GM18951 (cell line): Measurements from ENCODE around the gene CCL21.

Experiments used
- POLR2A ChIP-seq: IDR thresholded peaks from 4 replicates; pipeline ENCODE4 v1.6.1; 2011; ENCODE audit warnings: mild to moderate bottlenecking; ENCODE audit not compliant: insufficient read length, insufficient read depth; ENCODE audit errors: extremely low read depth
- in situ Hi-C: fragments of 300-500 bp; cut with MboI; formaldehyde crosslinking; loops from one replicate; pipeline ENCODE4 v1.12.0; 2022; ENCODE audit warnings: low sequenced_read_pairs, mixed read lengths, inconsistent platforms; ENCODE audit not compliant: unreplicated experiment

Gene CCL21

DNA sequence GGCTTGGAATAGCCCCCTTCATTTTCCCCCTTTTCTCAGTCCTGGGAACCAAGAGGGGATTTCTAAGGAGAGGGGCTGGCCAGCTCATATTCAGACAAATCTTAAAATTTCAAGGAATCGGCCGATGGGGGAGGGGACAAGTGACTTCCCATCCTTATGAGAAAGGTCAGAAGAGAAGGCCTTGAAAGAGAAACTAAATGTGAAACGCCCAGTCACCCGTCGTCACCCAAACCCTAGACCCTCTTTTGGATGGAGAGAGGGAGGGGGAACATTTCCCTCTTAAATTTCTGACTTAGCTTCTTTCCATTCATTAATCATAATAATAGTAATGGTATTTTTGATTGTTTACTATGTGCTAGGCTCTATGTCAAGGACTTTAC is 18.0 kb downstream of the CCL21 start:
- TF ChIP-seq POLR2A = no peak
- in situ Hi-C loops = no loop called here

GRCh38 chr9:34690983-34691935 is 18.7 kb downstream of the CCL21 start, which contains the start of gene CCL19:
TSS of gene CCL19 (minus strand) at chr9:34691276. CDS start at chr9:34691139, 137 bp downstream.
- in situ Hi-C loops = no loop called here
- TF ChIP-seq POLR2A = no peak

GRCh38 chr9:34689512-34689911 is 20.4 kb downstream of the CCL21 start:
- in situ Hi-C loops = no loop called here
- TF ChIP-seq POLR2A = no peak

DNA sequence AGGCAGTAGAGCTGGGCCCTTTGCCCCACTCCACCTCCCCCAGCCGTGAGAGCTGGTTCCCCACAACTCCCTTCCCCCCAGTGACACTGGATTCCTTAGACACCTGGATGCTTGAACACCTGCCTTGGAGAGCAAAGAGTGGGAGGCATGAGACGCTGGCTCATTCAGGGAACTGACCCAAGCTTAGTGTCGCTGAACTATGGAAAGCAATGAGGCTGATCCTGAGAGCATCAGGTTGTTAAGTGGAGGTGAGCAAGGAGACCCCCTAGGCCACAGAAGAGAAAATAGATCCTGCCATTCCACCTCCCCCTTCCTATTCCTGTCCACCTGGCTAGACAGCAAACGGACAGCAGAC is 20.8 kb downstream of the CCL21 start:
- in situ Hi-C loops = no loop called here
- TF ChIP-seq POLR2A = no peak

- in situ Hi-C loops = no loop called here
- TF ChIP-seq POLR2A = no peak
Observed at GRCh38 chr9:34688329-34689115, 21.4 kb downstream of the CCL21 start.

DNA sequence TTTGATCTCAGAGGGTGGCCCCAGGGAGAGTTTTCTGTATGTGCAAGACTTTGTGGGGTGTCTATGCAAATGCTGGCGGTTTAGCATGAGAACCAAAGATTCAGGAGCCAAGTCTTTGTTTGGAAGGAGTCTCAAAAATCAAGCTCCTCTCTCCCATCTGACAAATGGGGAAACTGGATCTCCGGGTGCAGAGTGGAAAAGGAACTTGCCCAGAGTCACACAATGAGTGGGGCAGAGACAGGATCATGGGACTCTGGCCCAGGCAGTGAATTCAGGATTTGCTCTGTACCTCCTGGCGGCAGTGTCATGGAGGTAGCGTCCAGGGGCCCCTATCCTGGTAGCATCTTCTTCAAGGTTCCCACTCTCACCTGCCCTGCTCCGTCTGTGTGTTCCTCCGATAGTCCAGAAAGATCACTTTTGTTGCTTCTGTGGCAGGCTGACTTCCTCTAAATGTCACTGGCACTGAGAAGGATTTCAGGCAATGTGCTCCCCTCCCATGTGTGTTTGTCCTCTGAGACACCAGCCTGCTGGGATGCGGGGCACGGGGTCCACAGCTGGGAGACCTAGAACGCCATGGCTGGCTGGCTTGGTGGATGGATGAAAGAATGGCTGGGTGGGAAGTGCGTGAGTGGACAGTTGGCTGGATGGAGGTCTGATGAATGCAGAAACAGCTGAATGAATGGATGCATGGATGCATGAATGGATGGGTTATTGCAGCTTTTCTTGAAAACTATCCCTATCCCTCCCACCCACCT is 22.5 kb downstream of the CCL21 start:
- in situ Hi-C loops = no loop called here

DNA sequence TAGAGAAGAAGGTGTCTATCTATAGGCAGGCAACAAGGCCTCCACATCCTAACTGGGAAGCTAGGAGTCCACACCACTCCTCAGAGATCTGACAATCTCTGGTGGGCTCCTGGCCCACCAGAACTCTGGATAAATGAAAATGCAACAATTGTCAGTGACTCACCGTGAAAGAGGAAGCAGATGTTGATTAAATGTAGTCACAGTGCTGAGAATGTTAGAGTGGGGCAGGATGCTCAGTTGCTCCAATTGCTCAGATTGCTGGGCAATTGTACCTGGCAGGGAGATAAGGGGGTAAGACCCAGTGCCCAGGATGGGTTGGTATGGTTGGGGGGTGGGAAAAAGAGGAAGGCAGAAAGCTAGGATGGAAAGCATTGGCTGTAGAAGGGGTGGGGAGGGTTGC is 23.2 kb downstream of the CCL21 start:
- in situ Hi-C loops = no loop called here
- TF ChIP-seq POLR2A = no peak

More for the DNA sequence above, 22.5 kb downstream of the CCL21 start:
- no peak for TF ChIP-seq POLR2A

GRCh38 chr9:34686231-34686630 is 23.7 kb downstream of the CCL21 start:
- in situ Hi-C loops = no loop called here
- TF ChIP-seq POLR2A = no peak

DNA sequence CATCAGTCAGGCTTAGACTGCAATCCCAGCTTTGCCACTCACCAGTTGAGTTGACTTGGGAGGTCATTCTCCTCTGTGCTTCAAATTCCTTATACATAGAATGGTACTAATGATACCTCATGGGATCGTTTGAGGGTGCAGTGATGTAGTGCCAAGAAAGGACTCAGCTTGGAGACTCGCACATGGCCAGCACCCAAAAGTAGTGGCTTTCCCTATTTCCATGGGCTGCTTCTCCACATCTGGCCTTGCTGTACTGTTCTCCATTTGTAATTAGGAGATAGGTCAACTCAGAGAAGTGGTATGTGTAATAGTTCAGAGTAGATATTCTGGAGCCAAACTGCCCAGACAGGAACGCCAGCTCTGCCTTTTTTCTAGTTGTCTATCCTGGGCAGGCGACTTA is 24.3 kb downstream of the CCL21 start:
- in situ Hi-C loops = no loop called here
- no peak for TF ChIP-seq POLR2A

DNA sequence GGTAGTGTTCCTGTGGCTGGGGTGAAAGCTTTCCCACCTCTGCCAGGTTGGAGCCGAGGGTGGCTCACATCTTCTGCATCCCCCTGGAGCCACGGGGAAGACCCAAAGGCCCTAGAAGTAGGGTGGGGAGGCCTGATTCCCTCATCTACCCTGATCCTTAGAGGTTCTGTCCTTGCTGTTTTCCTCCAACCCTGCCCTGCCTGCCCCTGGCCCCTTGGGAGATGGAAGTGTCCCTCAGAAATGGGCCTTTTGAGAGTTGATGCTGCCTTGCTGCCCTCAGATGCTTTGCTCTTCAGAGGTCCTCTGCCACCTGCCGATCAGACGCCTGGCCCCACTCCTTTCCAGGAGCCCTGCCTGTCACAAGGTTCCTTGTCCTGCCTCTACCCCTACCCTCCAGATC is 25.1 kb downstream of the CCL21 start:
- no peak for TF ChIP-seq POLR2A
- in situ Hi-C loops = no loop called here

DNA sequence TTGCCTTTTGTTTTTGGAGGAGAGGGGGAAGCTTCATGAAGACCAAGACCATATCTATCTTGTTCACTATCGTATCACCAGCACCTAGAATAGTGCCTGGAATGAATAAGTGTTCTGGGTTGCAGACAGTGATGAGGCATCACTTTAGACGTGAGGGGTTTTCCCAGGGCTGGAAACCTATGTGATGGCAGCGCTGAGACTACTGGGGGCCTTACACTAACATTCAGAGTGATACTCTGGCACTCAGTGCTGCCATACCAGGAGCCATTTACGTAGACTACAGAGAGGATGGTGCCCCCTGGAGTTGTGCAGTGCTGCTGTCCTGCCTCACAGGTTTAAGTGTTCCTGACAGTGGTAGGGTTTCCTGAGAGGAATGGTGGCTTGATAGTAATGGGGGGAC is 25.8 kb downstream of the CCL21 start:
- no peak for TF ChIP-seq POLR2A
- in situ Hi-C loops = no loop called here

DNA sequence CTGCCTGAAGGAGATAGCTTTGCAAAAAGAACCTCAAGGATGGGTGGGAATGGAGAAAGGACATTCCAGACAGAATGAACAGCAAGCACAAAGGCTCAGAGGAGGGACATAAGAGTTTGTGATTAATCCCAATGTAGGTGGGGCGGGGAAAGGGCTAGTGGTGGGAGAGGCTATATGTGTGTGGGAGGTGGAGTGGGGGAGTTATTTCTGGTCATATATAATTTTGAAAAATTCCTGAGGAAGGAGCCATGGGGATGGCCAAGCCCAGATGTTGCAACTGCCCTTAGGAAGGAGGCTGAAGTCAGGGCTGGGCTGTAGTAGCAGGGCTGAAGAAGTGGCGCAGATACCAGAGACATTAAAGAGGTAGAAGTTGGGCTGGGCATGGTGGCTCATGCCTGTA is 34.1 kb downstream of the CCL21 start:
- in situ Hi-C loops = no loop called here
- no peak for TF ChIP-seq POLR2A
